NT2/D1 (cell line): ENCODE data around the gene ACOXL.

Experiments
- SUZ12 ChIP-seq: IDR thresholded peaks from 2 replicates; pipeline ENCODE4 v1.6.1; 2011; ENCODE audit not compliant: insufficient read length, insufficient read depth; ENCODE audit errors: extremely low read depth
- YY1 ChIP-seq: IDR thresholded peaks from 2 replicates; pipeline ENCODE4 v1.6.1; 2011; ENCODE audit not compliant: insufficient read length, insufficient read depth
- ZNF274 ChIP-seq: IDR thresholded peaks from 2 replicates; pipeline ENCODE4 v1.6.1; 2011; ENCODE audit warnings: mild to moderate bottlenecking, low read depth, low read length

- TF ChIP-seq YY1 (no peak), ZNF274 (no peak), SUZ12 (no peak)
Observed at GRCh38 chr2:111148225-111148873, 416.0 kb downstream of the ACOXL start.
